Urothelium cell line (cell line): ENCODE measurements around the gene SLC66A1.

Experiments
- DNase-seq: peaks from one replicate; pipeline ENCODE4 v3.0.0; 2011; ENCODE audit warnings: low spot score, mixed read lengths
- FAIRE-seq: peaks from 2 replicates; lab custom pipeline; 2011; peaks lifted over from hg19 to GRCh38; lab: Jason Lieb, UNC

SLC66A1 gene

GRCh38 chr1:19360432-19360831 is 48.3 kb downstream of the SLC66A1 start:
- FAIRE-seq: no peak
- DNase-seq: no peak

- FAIRE-seq (no peak), DNase-seq (no peak)
These were observed 48.9 kb downstream of the SLC66A1 start for GRCh38 chr1:19360843-19361610.

- FAIRE-seq: no peak
- DNase-seq: no peak
These were observed 49.6 kb downstream of the SLC66A1 start for GRCh38 chr1:19361611-19362147.

GRCh38 chr1:19363536-19364152 is 51.5 kb downstream of the SLC66A1 start:
- DNase-seq (no peak), FAIRE-seq (no peak)

GRCh38 chr1:19365721-19366120 is 53.6 kb downstream of the SLC66A1 start:
- DNase-seq (no peak), FAIRE-seq (no peak)

- FAIRE-seq: no peak
These were observed 54.7 kb downstream of the SLC66A1 start for GRCh38 chr1:19366599-19367536.

GRCh38 chr1:19367584-19368041 is 55.5 kb downstream of the SLC66A1 start:
- DNase-seq: no peak
- no peak for FAIRE-seq

More at GRCh38 chr1:19366599-19367536, 54.7 kb downstream of the SLC66A1 start:
- DNase-seq: no peak

GRCh38 chr1:19368050-19368449 is 55.9 kb downstream of the SLC66A1 start:
- FAIRE-seq: no peak
- DNase-seq: no peak

GRCh38 chr1:19368964-19369363 is 56.8 kb downstream of the SLC66A1 start:
- FAIRE-seq (no peak), DNase-seq (no peak)

GRCh38 chr1:19369396-19370090 is 57.4 kb downstream of the SLC66A1 start:
- FAIRE-seq (no peak), DNase-seq (no peak)

GRCh38 chr1:19370453-19371170 is 58.5 kb downstream of the SLC66A1 start:
- no peak for FAIRE-seq
- no peak for DNase-seq

- FAIRE-seq (no peak), DNase-seq (no peak)
These were observed 59.4 kb downstream of the SLC66A1 start for GRCh38 chr1:19371226-19372135.

GRCh38 chr1:19372136-19372514 is 60.0 kb downstream of the SLC66A1 start:
- DNase-seq (no peak), FAIRE-seq (no peak)

- FAIRE-seq (no peak), DNase-seq (no peak)
These were observed 60.5 kb downstream of the SLC66A1 start for GRCh38 chr1:19372602-19373001.

- FAIRE-seq (no peak), DNase-seq (no peak)
These were observed 61.3 kb downstream of the SLC66A1 start for GRCh38 chr1:19373211-19374082.

- DNase-seq (peak; percentile 34), FAIRE-seq (no peak)
These were observed 62.1 kb downstream of the SLC66A1 start for GRCh38 chr1:19374083-19374801.

GRCh38 chr1:19374926-19375325 is 62.8 kb downstream of the SLC66A1 start:
- DNase-seq (no peak), FAIRE-seq (no peak)
